Activated naive CD4-positive, alpha-beta T cell treated with Interleukin-2 at 50 U/mL for 16 hours (primary cell): ENCODE measurements around the gene SLC12A7.

Source experiments
- DNase-seq: peaks from one replicate; pipeline ENCODE4 v3.0.0-alpha.2; 2020

The SLC12A7 gene

GRCh38 chr5:1045960-1046560 is 65.8 kb downstream of the SLC12A7 start:
- DNase-seq, result no peak

- DNase-seq, result no peak
Observed at GRCh38 chr5:1044117-1044516, 67.7 kb downstream of the SLC12A7 start.

GRCh38 chr5:1043327-1043726 is 68.5 kb downstream of the SLC12A7 start:
- DNase-seq, result no peak

GRCh38 chr5:1042626-1043025 is 69.2 kb downstream of the SLC12A7 start:
- no peak for DNase-seq

- DNase-seq, result no peak
Observed at GRCh38 chr5:1041225-1042143, 70.4 kb downstream of the SLC12A7 start.

GRCh38 chr5:1040571-1040970 is 71.3 kb downstream of the SLC12A7 start:
- no peak for DNase-seq

- DNase-seq, result no peak
Observed at GRCh38 chr5:1039706-1040260, 72.1 kb downstream of the SLC12A7 start.

- DNase-seq, result no peak
Observed at GRCh38 chr5:1039210-1039548, 72.7 kb downstream of the SLC12A7 start.

GRCh38 chr5:1038417-1039209 is 73.2 kb downstream of the SLC12A7 start:
- DNase-seq, result no peak

- DNase-seq, result no peak
Observed at GRCh38 chr5:1037671-1038416, 74.0 kb downstream of the SLC12A7 start.

- DNase-seq, result no peak
Observed at GRCh38 chr5:1037123-1037670, 74.7 kb downstream of the SLC12A7 start.

GRCh38 chr5:1036504-1037122 is 75.2 kb downstream of the SLC12A7 start:
- no peak for DNase-seq

- DNase-seq, result no peak
Observed at GRCh38 chr5:1035421-1036405, 76.2 kb downstream of the SLC12A7 start.

GRCh38 chr5:1034986-1035385 is 76.9 kb downstream of the SLC12A7 start:
- DNase-seq, result no peak

GRCh38 chr5:1034421-1034905 is 77.4 kb downstream of the SLC12A7 start:
- no peak for DNase-seq

- no peak for DNase-seq
Observed at GRCh38 chr5:1033606-1034420, 78.0 kb downstream of the SLC12A7 start.

- no peak for DNase-seq
Observed at GRCh38 chr5:1033178-1033577, 78.7 kb downstream of the SLC12A7 start.

- DNase-seq, result no peak
Observed at GRCh38 chr5:1032551-1033027, 79.3 kb downstream of the SLC12A7 start.

- DNase-seq, result no peak
Observed at GRCh38 chr5:1032011-1032410, 79.9 kb downstream of the SLC12A7 start.
